Measurements from ENCODE around the gene EXD1.
"Not testable (repeated sequence)": the region's sequence is repeated elsewhere in the genome, so short reads cannot be mapped to it uniquely, and the experiment has no call there.

The EXD1 gene

GRCh38 chr15:41230650-41231421, at the start of gene EXD1, which contains the start of gene CHP1:
EXD1 (minus strand) TSS chr15:41230757; CDS start chr15:41226575, 4,182 bp downstream.
CHP1 (plus strand) TSS chr15:41231268; CDS start chr15:41231383, 115 bp downstream.
- peak; percentile 98 to 99 for DNase-seq

GRCh38 chr15:41279535-41280283, 49.2 kb upstream of the EXD1 start:
- DNase-seq = no peak

DNA sequence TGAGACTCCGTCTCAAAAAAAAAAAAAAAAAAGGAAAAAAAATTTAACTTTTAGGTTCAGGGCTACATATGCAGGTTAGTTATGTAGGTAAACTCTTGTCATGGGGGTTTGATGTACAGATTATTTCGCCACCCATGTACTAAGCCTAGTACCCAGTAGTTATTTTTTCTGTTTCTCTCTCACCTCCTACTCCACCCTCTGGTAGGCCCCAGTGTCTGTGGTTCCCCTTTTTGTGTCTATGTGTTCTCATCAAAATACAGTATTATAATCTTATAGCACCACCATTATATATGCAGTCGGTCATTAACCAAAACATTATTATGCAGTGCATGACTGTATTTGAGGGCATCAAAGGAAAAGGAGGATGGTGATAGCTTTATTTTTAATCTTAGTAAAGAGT, 47.8 kb upstream of the EXD1 start:
- DNase-seq = no peak

DNA sequence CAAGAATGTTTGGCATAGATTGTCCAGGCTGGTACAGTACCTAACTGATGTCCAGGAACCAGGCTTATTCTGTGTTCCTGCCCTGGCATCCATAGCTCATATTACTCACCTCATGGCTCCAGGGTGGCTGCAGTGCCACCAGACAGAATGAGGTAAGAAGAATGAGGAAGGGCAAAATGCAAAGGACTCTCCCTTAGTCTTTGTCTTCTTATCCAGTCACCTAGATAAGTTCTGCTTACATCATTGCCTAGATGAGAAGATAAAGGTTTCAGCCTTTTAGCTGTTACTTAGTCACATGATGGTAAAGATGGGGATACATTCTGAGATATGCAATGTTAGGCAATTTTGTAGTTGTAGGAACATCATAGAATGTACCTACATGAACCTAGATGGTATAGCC, 46.3 kb upstream of the EXD1 start:
- DNase-seq = no peak

GRCh38 chr15:41269887-41270286, 39.3 kb upstream of the EXD1 start:
- no peak for DNase-seq

DNA sequence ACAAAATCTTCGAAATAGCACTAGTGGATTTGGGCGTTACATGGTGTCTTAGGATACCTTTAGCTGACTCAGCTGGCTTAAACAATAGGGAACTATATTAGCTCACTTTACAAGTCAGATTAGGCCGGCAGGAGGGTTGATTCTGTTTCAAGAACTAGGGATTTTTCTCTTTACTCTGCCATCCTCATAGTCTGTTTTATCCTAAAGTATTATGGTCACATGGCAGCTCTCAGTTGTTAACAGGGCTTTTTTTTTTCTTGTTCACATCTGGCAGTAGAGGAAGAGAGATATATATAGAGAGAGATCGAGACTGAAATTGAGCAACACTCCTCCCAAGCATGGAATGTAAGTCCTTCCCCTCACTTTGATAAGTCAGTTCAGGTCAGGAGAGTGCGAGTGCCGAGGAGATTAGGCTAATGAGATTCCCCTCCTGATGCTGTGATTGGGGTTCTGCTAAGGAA, 33.4 kb upstream of the EXD1 start:
- no peak for DNase-seq

DNA sequence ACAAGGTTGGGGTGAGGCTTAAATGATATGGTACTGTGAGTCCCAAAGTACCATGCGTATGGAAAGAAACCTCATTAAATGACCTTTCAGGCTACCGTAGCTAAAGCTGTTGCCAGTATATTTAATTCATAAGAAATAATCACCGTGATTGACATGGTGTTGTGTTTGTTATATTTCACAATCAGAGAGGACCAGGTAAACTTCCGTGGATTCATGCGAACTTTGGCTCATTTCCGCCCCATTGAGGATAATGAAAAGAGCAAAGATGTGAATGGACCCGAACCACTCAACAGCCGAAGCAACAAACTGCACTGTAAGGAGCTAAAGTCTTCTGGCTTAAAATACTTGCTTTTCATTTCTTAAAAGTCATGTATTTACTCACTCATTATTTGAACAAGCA, 32.0 kb upstream of the EXD1 start:
- DNase-seq = no peak

GRCh38 chr15:41260924-41261323, 30.4 kb upstream of the EXD1 start:
- not testable (repeated sequence) for DNase-seq

DNA sequence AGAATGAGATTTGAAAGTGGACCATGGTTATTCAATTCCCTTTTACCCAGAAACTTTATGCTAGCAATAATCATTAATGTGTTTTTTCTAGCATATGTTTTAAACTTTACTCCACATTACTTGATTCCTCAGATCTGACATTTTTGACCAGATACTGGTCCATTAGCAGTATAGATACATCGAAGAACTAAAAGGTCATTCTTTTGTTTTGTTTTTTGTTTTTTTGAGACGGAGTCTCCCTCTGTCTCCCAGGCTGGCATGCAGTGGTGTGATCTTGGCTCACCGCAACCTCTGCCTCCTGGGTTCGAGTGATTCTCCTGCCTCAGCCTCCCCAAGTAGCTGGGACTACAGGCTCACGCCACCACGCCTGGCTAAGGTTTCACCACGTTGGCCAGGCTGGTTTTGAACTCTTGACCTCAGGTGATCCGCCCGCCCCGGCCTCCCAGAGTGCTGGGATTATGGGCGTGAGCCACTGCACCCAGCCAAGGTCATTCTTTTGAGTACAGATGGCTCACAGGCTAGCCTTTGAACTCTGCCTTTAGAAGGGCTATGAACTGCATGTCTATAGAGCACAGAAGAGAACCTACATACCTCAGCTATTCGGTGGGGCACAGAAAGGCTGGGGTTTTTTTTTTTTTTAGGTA, 29.1 kb upstream of the EXD1 start:
- no peak for DNase-seq

DNA sequence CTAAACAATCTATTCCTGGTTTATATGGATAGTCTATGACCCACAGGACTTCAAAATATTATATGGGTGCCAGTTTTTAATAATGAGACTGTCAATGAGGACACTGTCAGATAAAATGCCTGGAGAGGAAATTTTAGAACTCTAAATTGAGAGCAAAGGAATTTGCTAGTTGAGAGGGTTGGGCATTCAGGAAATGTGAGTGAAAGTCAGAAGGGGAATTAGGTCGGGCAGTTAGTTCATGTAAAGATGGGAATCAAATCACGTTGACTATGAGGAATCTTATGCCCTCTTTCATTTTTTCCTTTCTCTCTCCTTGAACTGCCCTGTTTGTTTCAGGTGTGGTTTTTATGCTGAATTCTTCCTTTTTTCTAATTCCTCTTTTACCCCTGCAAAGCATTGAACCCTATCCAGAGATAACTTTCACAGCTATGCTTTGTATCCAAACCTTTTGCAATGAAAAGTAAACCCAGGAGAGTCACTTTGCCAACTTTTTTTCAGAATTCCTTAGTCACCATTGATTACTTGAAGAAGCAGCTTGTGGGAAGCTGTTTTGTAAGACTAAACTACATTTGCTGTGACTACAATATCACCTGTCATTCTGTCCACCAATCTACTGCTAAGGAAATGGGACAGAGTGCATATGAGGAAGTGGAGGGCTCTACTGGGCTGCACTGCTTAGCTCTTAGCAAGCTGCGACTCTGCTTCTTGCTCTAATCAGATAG, 28.4 kb upstream of the EXD1 start:
- DNase-seq = no peak

- DNase-seq = no peak
Observed at GRCh38 chr15:41256577-41257038, 26.1 kb upstream of the EXD1 start.

DNA sequence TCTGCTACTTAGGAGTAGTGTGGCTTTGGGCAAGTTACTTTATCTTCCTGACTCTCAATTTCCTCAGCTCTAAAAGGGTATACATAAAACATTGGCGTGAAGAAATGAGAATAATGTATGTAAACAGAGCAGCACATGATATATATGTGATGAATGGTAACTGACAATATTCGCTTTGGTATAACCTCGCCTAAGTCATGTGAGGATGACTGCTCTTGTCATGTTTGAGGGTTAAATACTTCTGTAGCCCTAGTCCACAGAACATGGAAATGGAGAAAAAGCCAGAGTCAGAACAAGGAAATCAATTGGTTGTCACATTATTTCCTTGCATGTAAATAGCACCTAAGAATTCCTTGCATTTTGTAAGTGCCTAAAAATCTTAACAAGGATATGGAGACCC, 25.5 kb upstream of the EXD1 start:
- no peak for DNase-seq

DNA sequence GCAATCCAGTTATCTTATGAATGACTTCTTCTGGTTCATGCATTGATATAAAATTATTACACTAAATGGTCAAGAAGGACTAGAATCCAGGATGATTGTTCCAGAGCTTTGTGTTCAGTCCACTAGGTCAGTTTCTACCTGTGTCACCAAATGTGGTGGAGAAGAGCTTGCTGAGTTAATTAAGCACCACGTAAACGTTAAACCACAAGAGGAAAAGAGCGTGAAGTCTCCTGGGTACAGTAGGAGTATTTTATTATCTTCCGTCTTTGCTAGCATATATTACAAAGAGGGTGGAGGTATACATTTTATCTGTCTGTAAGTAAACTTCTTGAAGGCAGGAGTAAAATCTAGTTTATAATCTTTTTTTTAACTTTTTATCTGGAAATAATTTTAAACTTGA, 24.0 kb upstream of the EXD1 start:
- DNase-seq = no peak

- DNase-seq = no peak
Observed at GRCh38 chr15:41251411-41251810, 20.9 kb upstream of the EXD1 start.

- DNase-seq = not testable (repeated sequence)
Observed at GRCh38 chr15:41250745-41251144, 20.2 kb upstream of the EXD1 start.

- DNase-seq = no peak
Observed at GRCh38 chr15:41241221-41241964, 10.8 kb upstream of the EXD1 start.

- no peak for DNase-seq
Observed at GRCh38 chr15:41238100-41238499, 7.5 kb upstream of the EXD1 start.

DNA sequence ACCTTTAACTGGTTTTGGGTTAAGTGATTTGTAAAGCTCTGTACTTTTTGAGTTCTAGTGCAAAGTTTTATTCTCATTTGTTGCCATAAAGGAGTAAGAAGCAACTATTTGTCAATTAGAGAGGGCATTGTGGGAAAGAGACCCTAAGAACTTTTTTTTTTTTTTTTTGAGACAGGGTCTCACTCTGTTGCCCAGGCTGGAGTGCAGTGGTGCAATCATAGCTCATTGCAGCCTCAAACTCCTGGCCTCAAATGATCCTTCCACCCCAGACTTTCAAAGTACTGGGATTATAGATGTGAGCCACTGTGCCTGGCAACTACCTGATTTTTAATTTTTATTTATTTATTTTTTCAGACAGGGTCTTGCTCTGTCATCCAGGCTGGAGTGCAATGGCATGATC, 5.4 kb upstream of the EXD1 start:
- no peak for DNase-seq

DNA sequence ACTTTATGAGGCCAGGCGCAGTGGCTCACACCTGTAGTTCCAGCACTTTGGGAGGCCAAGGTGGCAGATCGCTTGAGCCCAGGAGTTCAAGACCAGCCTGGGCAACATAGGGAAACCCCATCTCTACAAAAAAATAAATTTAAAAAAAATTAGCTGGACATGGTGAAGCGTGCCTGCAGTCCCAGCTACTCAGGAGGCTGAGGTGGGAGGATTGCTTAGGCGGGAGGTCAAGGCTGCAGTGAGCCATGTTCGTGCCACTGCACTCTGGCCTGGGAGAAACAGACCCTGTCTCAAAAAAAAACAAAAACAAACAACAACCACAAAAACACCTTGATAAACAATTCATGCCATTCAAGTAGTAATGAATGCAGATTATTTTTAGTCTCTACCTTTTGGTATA, 4.7 kb upstream of the EXD1 start:
- not testable (repeated sequence) for DNase-seq

DNA sequence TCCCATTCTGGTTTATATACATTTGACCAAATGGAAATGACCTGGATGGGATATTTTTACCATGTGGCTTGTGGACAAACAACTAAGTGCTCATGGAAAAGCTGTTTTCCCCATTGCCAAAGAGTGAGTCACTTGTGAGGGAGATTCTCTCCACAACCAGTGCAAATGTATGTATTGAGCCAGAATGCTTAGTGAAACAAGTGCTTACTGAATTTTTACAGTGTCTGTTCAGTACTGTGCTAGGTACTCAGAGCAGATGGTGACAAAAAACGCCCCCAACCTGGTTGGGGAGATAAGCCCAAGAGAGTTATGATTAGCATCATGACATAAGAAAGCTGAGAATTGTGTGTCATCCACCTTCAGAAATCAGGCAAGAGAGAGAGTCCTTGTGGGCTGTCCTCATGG, 2.8 kb upstream of the EXD1 start:
- DNase-seq = no peak

GRCh38 chr15:41231422-41232226, 1.1 kb upstream of the EXD1 start:
- DNase-seq = no peak
